Muscle of arm (tissue), 14 donors: ENCODE measurements around the gene PRR16. TPM values are rescaled to one million over a fixed set of nuclear protein-coding genes. Genes with fewer than 3 reads are reported as not detected.
A peak's percentile ranks its signal among the peaks of the same experiment; 100 is the strongest.
"Not testable (repeated sequence)": the region's sequence is repeated elsewhere in the genome, so short reads cannot be mapped to it uniquely, and the experiment has no call there.

ENCODE experiments used
- DNase-seq: peaks from one replicate; pipeline ENCODE4 v3.0.0-alpha.2; 2013
- long read RNA-seq, 11 donors: transcript quantifications; one replicate each; lab custom pipeline, GENCODE V29; 2026
- polyA plus RNA-seq, 12 donors: library from polyadenylated mRNA; unstranded; fragments of 120-200 nt; gene quantifications; one replicate each; pipeline ENCODE4 v1.2.1, GENCODE V29; 2013; ENCODE audit not compliant: insufficient read length in 12 of 12

The PRR16 gene
- 10 to 100 TPM in 11 of 12 donors, not detected in 1; 11.8 to 27.5 (median 19.3) TPM for polyA plus RNA-seq
- long read RNA-seq, donor 1, partial matches to known transcripts, result 6 of 6 reads
- long read RNA-seq, donor 1, other reads (novel, unspliced or antisense), result 0 of 6 reads
- long read RNA-seq, donor 2, partial matches to known transcripts, result 28 of 28 reads
- long read RNA-seq, donor 2, other reads (novel, unspliced or antisense), result 0 of 28 reads
- long read RNA-seq, donor 3, partial matches to known transcripts, result 13 of 13 reads
- long read RNA-seq, donor 3, other reads (novel, unspliced or antisense), result 0 of 13 reads
- long read RNA-seq, donor 4, partial matches to known transcripts, result 9 of 9 reads
- long read RNA-seq, donor 4, other reads (novel, unspliced or antisense), result 0 of 9 reads
- long read RNA-seq, donor 5, partial matches to known transcripts, result 15 of 15 reads
- long read RNA-seq, donor 5, other reads (novel, unspliced or antisense), result 0 of 15 reads
- long read RNA-seq, donor 6, partial matches to known transcripts, result 8 of 8 reads
- long read RNA-seq, donor 6, other reads (novel, unspliced or antisense), result 0 of 8 reads
- long read RNA-seq, donor 7, partial matches to known transcripts, result 9 of 9 reads
- long read RNA-seq, donor 7, other reads (novel, unspliced or antisense), result 0 of 9 reads
- long read RNA-seq, donor 8, result 0 reads
- long read RNA-seq, donor 9, partial matches to known transcripts, result 8 of 8 reads
- long read RNA-seq, donor 9, other reads (novel, unspliced or antisense), result 0 of 8 reads
- long read RNA-seq, donor 10, result 0 reads
- long read RNA-seq, donor 11, partial matches to known transcripts, result 19 of 19 reads
- long read RNA-seq, donor 11, other reads (novel, unspliced or antisense), result 0 of 19 reads

GRCh38 chr5:120463991-120464626 is at the start of gene PRR16:
PRR16 (plus strand) TSS chr5:120464300.
- peak; percentile 43 for DNase-seq

DNA sequence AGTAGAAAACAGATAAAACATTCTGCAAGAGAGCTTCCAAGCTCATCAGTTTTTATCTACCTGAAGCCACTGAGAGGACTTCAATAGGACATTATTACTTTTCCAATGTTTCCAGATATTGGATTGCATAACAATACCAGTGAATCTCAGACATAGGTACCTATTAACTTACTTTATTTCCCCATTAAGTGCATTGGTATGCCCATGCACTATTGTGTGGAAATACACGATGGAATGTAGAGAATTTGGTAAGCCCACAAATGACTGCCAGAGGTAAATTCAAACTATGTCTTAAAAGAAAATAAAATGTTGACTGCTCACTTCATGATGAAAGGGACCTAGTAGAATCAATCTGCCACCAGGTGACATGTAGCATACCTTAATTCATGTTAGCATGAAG is 48.1 kb upstream of the PRR16 start:
- DNase-seq, result no peak

- no peak for DNase-seq
Measured at GRCh38 chr5:120419127-120419526, 45.0 kb upstream of the PRR16 start.

- DNase-seq, result not testable (repeated sequence)
Measured at GRCh38 chr5:120426633-120427275, 37.3 kb upstream of the PRR16 start.

DNA sequence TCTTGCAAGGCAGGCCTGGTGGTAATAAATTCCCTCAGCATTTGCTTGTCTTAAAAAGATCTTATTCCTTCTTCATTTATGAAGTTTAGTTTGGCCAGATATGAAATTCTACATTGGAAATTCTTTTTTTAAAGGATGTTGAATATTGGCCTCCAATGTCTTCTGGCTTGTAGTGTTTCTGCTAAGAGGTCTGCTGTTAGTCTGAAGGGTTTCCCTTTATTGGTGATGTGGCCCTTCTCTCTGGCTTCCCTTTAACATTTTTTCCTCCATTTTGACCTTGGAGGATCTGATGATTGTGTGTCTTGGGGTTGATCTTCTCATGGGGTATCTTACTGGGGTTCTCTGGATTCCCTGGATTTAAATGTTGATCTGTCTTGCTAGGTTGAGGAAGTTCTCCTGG is 33.5 kb upstream of the PRR16 start:
- DNase-seq, result no peak

DNA sequence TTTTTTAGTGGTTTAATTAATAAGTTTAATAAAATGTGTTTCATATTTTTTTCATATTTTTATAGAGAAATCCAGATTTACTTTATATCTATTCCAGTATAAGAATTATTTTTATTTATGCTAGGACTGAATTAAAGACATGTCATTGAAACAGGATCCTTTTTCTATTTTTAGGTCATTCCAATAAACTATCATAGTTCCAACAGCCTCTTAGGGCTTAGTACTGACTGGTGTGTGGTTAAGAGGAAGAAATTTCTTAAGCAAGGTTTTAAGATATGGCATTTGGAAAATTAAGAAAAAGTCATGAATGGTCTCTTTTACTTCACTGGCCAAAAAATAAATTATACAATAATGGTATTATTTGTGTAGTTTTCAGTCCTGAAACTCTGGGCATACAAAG is 31.2 kb upstream of the PRR16 start:
- no peak for DNase-seq

- DNase-seq, result no peak
Measured at GRCh38 chr5:120435129-120435528, 29.0 kb upstream of the PRR16 start.

DNA sequence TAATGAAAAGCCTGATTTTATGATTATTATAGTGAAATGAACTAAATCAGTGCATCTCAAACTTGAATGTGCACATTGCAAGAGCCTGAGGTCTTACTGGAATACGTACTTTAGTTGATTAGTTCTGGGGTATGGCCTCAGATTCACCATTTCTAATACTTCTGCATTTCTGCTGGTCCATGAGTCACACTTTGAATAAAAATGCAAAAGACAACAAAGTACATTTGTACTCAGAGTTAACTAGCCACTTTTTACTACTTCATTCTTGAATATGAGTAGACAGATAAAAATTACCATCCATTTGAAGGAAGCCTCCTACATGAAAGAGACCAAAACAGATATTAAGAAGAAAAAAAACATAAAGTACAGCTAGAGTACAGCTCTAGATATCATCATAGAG is 27.1 kb upstream of the PRR16 start:
- DNase-seq, result no peak

- DNase-seq, result no peak
Measured at GRCh38 chr5:120442694-120443093, 21.4 kb upstream of the PRR16 start.

GRCh38 chr5:120443607-120444006 is 20.5 kb upstream of the PRR16 start:
- no peak for DNase-seq

- DNase-seq, result no peak
Measured at GRCh38 chr5:120446068-120446492, 18.0 kb upstream of the PRR16 start.

DNA sequence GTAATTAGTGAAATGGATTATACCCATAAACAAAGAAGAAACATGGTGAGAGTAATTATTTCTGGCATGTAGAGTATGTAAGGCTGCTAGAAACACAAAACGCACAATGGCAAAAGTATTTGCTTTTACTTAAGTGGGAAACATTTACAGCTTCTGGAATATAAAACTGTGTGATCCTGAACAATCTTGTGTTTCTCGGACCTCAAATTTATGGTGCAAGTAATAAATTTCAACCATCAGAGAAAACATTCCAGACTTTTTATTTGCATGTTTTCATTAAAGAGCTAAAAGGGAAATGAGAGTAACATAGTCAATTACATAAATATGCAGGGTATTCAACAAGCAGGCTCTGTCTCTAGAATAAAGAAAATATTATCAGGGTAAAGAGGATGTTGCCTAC is 17.2 kb upstream of the PRR16 start:
- DNase-seq, result no peak

GRCh38 chr5:120447706-120448239 is 16.3 kb upstream of the PRR16 start:
- no peak for DNase-seq

DNA sequence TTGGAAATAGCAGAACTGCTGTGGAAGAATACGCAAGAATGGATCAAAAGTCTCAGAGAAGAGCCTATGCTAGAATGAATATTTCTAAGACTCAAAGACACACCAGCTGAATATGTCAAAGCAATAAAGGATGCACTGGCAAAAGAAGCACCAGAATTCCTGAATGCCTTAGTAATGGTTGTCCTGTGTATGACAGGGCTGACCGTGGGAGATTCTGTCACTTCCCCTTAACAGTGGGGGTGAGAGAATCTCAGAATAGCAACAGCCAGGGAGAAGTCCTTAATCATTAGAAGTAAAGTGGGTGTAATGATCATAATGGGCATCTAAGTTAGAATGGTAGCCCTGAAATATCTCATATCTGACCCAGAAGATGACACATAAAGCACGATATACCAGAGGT is 14.6 kb upstream of the PRR16 start:
- no peak for DNase-seq

GRCh38 chr5:120450910-120451309 is 13.2 kb upstream of the PRR16 start:
- DNase-seq, result no peak

DNA sequence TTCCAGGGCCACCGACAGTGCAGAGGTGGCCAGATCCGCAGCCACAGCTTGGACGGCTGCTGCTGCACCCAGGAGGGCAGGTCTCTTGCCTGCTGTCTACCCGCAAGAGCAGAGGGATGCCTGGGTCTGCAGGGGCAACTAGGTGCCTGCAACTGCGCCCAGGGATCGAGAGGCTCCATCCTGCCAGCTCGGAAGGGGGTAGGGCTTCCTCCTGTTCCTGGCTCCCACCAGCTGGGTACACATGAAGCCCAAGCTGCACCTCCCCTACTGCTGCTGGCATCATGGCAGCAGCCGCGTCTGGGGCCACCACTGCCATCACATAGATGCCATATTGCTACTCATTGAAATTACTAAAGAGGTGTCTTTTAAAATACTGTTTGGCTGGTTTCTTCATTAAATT is 12.7 kb upstream of the PRR16 start:
- DNase-seq, result no peak

GRCh38 chr5:120452471-120452870 is 11.6 kb upstream of the PRR16 start:
- no peak for DNase-seq

- peak; percentile 23 for DNase-seq
Measured at GRCh38 chr5:120454094-120454798, 9.9 kb upstream of the PRR16 start.

GRCh38 chr5:120456006-120456405 is 8.1 kb upstream of the PRR16 start:
- no peak for DNase-seq

DNA sequence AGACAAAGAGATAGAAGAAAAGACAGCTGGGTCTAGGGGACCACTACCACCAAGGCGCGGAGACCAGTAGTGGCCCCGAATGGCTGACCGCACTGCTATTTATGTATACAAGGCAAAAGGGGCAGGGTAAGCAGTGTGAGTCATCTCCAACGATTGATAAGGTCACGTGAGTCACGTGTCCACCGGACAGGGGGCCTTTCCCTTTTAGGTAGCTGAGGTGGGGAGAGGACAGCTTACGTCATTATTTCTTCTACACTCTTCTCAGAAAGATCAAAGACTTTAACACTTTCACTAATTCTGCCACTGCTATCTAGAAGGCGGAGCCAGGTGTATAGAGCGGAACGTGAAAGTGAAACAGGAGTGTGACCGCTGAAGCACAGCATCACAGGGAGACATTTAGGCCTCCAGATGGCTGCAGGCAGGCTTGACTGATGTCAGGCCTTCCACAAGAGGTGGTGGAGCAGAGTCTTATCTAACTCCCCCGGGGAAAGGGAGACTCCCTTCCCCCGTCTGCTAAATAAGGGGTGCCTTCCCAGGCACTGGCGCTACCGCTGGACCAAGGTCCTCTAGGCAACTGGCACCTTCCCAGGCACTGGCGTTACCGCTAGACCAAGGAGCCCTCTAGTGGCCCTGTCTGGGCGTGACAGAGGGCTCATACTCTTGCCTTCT is 6.1 kb upstream of the PRR16 start:
- DNase-seq, result peak; percentile 15

DNA sequence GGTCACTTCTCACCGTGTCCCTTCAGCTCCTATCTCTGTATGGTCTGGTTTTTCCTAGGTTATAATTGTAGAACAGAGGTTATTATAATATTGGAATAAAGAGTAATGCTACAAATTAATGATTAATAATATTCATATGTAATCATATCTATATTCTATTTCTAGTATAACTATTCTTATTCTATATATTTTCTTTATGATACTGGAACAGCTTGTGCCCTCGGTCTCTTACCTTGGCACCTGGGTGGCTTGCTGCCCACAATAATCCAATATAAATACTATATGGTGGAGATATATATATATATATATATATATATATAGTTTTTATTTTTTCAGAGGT is 5.6 kb upstream of the PRR16 start:
- DNase-seq, result not testable (repeated sequence)
